DMS114 treated with DMSO at 0.1 percent for 48 hours (cell line): ENCODE data around the gene MAGEB17.

Experiments used
- DNase-seq: peaks from one replicate; lab custom pipeline; 2025; ENCODE audit not compliant: unreplicated experiment; lab: John Stamatoyannopoulos, UW

The MAGEB17 gene

DNA sequence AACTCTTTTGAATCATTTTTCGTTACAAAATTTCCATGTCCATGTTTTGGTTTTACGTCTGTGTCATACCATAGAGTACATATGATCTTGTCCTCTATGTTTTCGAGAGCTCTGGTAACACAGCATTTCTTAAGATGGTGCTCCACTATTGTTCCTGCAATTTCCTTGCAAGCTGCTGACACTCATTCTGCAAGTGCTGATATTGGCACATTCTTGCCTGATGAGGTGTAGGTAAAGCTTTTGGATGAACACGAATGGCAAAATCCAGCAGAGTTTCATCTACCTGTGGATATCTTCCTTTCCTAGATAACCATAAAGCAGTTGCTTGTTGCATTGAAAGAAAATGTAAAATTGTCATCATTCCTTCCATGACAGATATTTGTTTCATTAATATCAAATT is 41.3 kb downstream of the MAGEB17 start:
- no peak for DNase-seq

DNA sequence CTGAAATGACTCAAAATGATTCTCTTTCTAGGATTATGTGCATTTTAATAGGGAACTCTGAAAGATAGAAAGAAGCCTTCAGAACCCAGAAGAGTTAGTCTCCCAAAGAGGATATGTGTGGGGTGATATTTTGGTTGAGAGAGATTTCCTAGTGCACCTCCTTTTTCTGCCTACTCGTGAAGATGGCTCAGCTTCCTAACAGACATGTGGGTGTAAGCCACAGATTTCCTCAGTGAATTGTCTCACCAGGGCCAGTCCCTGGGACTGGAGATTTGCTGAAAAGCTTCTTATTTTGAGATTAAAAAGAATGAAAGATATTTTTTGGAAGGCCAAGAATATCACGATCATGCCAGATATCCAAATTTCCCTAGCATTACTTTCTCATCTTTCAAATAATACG is 42.8 kb downstream of the MAGEB17 start:
- no peak for DNase-seq

DNA sequence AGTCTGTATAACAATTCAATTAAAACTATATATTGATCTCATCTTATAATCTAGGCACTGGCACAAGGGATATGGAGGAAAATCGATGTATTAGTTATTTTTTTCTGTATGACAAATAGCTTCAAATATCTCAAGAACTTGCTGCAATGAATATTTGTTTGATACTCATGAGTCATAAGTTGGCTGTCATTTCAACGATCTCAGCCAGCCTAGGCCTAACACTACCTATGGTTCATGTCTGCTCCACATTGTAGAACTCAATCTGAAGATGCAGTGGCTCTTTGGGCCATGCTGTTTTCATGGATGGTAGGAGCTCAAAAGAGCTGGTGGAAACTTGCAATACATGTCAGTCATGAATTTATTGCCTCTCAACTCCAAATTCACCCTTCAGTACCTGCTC is 44.7 kb downstream of the MAGEB17 start:
- DNase-seq = no peak

DNA sequence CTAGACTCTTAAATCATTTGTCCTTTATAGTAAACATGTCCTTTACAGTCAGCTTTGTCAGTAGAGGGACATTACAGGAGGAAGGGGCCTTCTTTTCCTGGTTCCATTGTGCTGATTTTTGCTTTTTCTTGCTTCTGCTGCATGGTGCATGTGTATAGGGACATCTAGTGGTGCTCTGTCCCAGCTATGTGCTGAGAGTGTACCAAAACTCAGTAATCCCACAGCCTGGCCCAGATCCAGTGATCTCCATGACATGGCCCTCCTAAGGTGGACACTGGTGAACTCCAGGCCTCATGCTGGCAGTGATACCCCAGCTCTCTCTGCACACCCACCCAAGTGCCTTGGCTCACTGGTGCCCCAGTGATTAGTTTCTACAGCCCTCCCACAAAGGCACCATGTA is 45.2 kb downstream of the MAGEB17 start:
- no peak for DNase-seq

DNA sequence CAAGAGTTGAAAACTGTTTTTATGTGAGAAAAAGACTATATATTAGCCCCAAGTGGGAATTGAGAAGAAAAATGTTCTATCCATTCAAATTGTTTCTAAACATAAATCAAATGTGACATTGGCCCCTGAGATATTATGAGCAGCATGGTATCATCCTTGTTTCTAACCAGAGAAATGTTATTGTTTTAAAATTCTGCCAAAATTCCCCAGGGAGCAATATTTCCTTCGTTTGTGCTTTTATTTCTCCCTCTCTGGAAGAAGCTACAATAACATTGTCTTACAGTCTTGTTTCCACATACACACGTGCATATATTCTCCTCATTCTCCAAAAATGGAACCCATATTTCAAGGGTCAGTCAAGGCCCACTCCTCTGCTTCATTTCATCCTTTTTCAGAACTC is 46.7 kb downstream of the MAGEB17 start:
- DNase-seq = no peak

DNA sequence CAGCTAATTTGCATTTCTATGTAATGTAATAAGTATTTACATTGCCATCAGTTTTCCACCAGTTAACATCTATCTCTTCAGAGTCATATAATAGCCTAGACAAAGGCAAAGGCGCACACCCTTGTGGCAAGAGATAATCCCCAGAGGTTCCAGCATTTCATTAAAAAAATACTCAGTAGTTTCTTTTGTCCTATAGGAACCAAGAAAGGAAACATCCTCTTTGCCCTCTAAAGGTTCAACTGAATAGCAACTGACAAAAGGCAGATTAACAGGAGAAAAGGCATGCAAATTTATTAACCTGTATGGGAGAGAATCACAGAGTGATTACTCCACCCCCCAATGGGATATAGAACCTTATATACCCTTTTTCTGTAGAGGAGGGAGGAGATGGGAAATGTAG is 48.4 kb downstream of the MAGEB17 start:
- no peak for DNase-seq
